AML-193 (cell line): ENCODE data around the gene CNTN1.

Experiments
- DNase-seq, 2 experiments: peaks; one replicate each; lab custom pipeline; 2025; lab: John Stamatoyannopoulos, UW

Gene CNTN1

GRCh38 chr12:41120211-41120610 is 428.0 kb downstream of the CNTN1 start:
- DNase-seq = no peak

GRCh38 chr12:41121374-41121773 is 429.1 kb downstream of the CNTN1 start:
- no peak for DNase-seq
